Head of caudate nucleus (tissue), 42 donors: ENCODE results near the gene C1orf159.

Source experiments
- DNase-seq, 42 donors: peaks; one replicate each; pipeline versions ENCODE4 v3.0.0 to v3.0.0-alpha.2; 2020 to 2021; ENCODE audit warnings: mixed read lengths in 7 of 42
- intact Hi-C: fragments of 100-400 bp; cut with DNase I; formaldehyde crosslinking; loops from one replicate; pipeline ENCODE4 v1.15.0; 2022

Gene C1orf159

GRCh38 chr1:1052003-1052840, 63.7 kb downstream of the C1orf159 start:
- DNase-seq = no peak
- intact Hi-C loops = no loop called here

- intact Hi-C loops = no loop called here
Measured at GRCh38 chr1:1051127-1051810, 64.6 kb downstream of the C1orf159 start.

GRCh38 chr1:1050577-1051052, 65.3 kb downstream of the C1orf159 start:
- DNase-seq = no peak
- intact Hi-C loops = no loop called here

More at GRCh38 chr1:1051127-1051810, 64.6 kb downstream of the C1orf159 start:
- no peak for DNase-seq

GRCh38 chr1:1049318-1050165, 66.3 kb downstream of the C1orf159 start:
- intact Hi-C loops = no loop called here
- no peak for DNase-seq

- no peak for DNase-seq
- intact Hi-C loops = no loop called here
Measured at GRCh38 chr1:1048765-1049164, 67.1 kb downstream of the C1orf159 start.

GRCh38 chr1:1047963-1048362, 67.9 kb downstream of the C1orf159 start:
- intact Hi-C loops = no loop called here
- DNase-seq = no peak

GRCh38 chr1:1047407-1047806, 68.5 kb downstream of the C1orf159 start:
- intact Hi-C loops = no loop called here
- no peak for DNase-seq

GRCh38 chr1:1046767-1047166, 69.1 kb downstream of the C1orf159 start:
- intact Hi-C loops = no loop called here
- no peak for DNase-seq

- intact Hi-C loops = no loop called here
- no peak for DNase-seq
Measured at GRCh38 chr1:1046243-1046642, 69.6 kb downstream of the C1orf159 start.

GRCh38 chr1:1045129-1045528, 70.8 kb downstream of the C1orf159 start:
- intact Hi-C loops = no loop called here
- no peak for DNase-seq

GRCh38 chr1:1044455-1045078, 71.3 kb downstream of the C1orf159 start:
- intact Hi-C loops = no loop called here
- DNase-seq = no peak

GRCh38 chr1:1043921-1044320, 72.0 kb downstream of the C1orf159 start:
- intact Hi-C loops = no loop called here
- no peak for DNase-seq

GRCh38 chr1:1043411-1043810, 72.5 kb downstream of the C1orf159 start:
- intact Hi-C loops = no loop called here
- DNase-seq = no peak

- intact Hi-C loops = no loop called here
- DNase-seq = no peak
Measured at GRCh38 chr1:1042835-1043234, 73.1 kb downstream of the C1orf159 start.

GRCh38 chr1:1041873-1042272, 74.0 kb downstream of the C1orf159 start:
- intact Hi-C loops = no loop called here

GRCh38 chr1:1041092-1041523, 74.8 kb downstream of the C1orf159 start:
- no peak for DNase-seq
- intact Hi-C loops = no loop called here

More at GRCh38 chr1:1041873-1042272, 74.0 kb downstream of the C1orf159 start:
- DNase-seq = no peak

- intact Hi-C loops = no loop called here
- peak; percentile 42 to 92 (median 82) for DNase-seq
Measured at GRCh38 chr1:1040004-1040991, 75.6 kb downstream of the C1orf159 start.
